Panc1 (cell line): ENCODE results near the gene SH3BP2.

ENCODE experiments used
- CTCF ChIP-seq: fragments of 450-650 bp; IDR thresholded peaks from 2 replicates; pipeline ENCODE4 v1.5.1; 2017; ENCODE audit warnings: mild to moderate bottlenecking
- SIN3A ChIP-seq: IDR thresholded peaks from 2 replicates; pipeline ENCODE4 v1.6.1; 2012; ENCODE audit warnings: low read depth, mild to moderate bottlenecking, low read length, moderate library complexity, borderline replicate concordance; ENCODE audit not compliant: insufficient read depth

GRCh38 chr4:2829933-2830451 lies 37.1 kb downstream of the SH3BP2 start:
- no peak for TF ChIP-seq SIN3A
- no peak for TF ChIP-seq CTCF
